ENCODE results near the gene HOTAIR.

GRCh38 chr12:53976823-53977595, 2.3 kb upstream of the HOTAIR start:
- TF ChIP-seq CTCF (IDR thresholded peaks at IDR 0.05) (no peak), POLR2AphosphoS5 (IDR thresholded peaks at IDR 0.05) (no peak), EP300 (IDR thresholded peaks at IDR 0.05) (no peak)

Measured in upper lobe of left lung (tissue), 4 donors.